HG03354 (cell line): Measurements from ENCODE around the gene TRPM4.
A peak's percentile ranks its signal among the peaks of the same experiment; 100 is the strongest.
"Not testable (repeated sequence)": the region's sequence is repeated elsewhere in the genome, so short reads cannot be mapped to it uniquely, and the experiment has no call there.

ENCODE experiments used
- ATAC-seq: cut with Tn5 transposase; IDR thresholded peaks from one replicate; pipeline ENCODE4 v1.9.1; 2021; ENCODE audit warnings: mild to moderate bottlenecking; ENCODE audit not compliant: unreplicated experiment, poor library complexity, severe bottlenecking

TRPM4 gene

DNA sequence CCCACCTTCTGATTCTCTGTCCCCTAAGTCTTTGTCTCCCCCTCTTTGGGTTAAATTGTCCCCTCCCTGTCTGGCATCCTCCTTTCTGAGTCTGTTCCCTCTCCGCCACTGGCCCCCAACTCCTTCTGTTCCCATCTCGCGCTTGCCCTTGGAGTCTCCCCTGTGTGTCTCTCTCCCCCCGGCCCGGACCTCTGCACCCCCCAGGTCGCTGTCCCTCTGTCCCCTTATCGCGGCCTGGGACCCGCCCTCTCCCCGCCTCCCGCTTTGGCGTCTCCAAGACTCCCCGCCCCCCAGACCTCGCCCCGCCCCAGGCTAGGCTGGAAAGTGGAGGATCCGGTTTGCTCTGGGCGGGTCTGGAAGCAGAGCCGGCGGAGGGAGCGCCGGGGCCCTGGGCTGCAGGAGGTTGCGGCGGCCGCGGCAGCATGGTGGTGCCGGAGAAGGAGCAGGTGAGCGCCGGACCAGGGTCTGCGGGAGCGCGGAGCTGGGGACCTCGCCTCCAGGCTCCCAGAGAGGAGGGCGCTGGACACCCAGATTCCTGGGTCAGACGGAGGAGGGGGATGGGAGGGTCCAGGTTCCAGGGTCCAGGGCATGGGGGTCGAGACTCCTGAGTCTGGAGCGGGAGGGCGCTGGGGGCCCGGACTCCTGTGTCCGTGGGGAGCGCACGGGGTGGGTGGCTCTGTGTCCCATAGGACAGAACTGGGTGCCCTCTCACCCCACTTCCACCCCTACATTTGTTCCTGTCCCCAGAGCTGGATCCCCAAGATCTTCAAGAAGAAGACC, at the start of gene TRPM4:
TSS of gene TRPM4 (plus strand) at position 348 of the 780 bp plus-strand sequence. CDS start at position 423, 75 bp downstream.
- ATAC-seq, result no peak

- ATAC-seq, result no peak
These were observed 48.5 kb upstream of the TRPM4 start for GRCh38 chr19:49109051-49109450.

DNA sequence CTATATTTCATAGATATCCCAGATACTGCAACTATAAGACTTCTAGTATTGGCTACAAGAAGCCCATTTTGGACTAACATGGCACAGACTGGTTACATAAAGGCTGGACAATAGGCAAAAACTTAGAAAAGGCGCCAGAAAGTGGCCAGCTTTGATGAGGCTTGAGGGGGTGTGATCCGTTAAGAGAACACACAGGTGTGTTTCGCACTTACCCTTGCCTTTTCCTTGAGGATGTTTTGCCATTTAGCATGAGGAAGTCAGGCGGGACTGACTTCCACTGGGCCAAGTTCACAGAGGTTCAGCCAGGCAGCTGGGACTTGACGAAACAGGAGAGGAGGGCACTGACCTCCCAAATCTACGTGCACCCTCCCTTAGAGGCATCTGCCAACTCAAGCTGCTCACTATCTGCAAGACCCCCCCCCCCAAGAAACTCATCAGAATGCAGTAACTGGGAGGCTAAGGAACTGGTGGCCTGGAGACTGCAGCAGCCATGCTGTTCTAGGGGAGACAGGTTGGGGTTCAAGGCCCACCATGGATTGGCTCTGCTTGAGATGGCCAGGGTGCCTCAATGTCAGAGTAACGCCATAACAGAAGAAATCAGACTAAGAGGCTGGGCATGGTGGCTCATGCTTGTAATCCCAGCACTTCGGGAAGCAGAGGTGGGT, 47.9 kb upstream of the TRPM4 start:
- no peak for ATAC-seq

DNA sequence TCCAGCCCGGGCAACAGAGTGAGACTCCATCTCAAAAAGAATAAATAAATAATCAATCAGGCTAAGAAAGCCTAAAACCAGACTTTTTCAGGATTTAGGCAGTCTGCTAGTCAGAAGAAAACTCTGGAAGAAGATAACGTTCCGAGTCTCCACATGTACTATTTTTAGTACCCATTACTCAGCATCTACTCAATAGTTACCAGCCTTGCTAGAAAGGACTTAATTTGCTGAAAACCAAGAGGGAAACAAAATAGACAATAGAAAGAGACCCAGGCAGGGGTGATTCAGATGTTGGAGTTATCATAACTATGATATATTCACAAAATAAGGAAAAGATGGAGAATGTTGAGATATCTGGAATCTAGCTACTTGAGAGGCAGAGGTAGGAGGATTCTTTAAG, 47.0 kb upstream of the TRPM4 start:
- ATAC-seq, result no peak

GRCh38 chr19:49111218-49111998, 46.2 kb upstream of the TRPM4 start:
- ATAC-seq, result no peak

GRCh38 chr19:49113762-49114629, 43.6 kb upstream of the TRPM4 start, which contains the start of gene LIN7B:
LIN7B (plus strand) TSS chr19:49114370; CDS start chr19:49114405, 35 bp downstream.
- peak; percentile 59 for ATAC-seq

DNA sequence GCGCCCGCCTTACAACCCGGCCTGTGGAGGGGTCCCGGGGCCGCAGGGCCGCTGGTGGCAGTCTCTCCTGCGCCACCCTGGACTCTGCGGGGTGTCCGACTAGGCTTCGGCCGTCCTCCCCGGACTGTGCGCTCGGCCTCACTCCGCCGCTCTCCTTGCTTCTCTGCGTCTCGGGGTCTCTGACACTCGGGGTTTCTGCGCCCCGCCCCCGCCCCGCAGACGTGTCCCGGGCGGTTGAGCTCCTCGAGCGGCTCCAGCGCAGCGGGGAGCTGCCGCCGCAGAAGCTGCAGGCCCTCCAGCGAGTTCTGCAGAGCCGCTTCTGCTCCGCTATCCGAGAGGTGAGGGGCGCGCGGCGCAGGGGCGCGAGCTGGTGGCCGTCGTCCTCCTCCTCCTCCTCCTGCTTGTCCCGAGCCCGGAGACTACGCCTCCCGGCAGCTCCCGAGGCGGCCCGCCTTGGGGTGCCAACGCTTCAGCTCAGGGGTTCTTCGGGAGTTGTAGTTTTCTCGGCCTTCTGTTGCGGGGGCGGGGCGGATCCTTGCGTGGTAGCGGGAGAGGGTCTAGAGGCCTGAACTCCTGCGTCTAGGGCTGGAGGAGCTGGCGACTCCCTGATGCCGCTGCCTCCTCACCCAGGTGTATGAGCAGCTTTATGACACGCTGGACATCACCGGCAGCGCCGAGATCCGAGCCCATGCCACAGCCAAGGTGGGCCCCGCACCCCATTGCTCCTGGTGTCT, 42.8 kb upstream of the TRPM4 start:
- peak; percentile 4 for ATAC-seq

- ATAC-seq, result no peak
These were observed 41.0 kb upstream of the TRPM4 start for GRCh38 chr19:49116544-49116943.

- no peak for ATAC-seq
These were observed 39.7 kb upstream of the TRPM4 start for GRCh38 chr19:49117677-49118564.

- peak; percentile 81 for ATAC-seq
These were observed 38.8 kb upstream of the TRPM4 start, which contains the start of gene C19orf73 for GRCh38 chr19:49118565-49119410. C19orf73 (minus strand) TSS chr19:49119143; CDS start chr19:49119022, 121 bp downstream.

DNA sequence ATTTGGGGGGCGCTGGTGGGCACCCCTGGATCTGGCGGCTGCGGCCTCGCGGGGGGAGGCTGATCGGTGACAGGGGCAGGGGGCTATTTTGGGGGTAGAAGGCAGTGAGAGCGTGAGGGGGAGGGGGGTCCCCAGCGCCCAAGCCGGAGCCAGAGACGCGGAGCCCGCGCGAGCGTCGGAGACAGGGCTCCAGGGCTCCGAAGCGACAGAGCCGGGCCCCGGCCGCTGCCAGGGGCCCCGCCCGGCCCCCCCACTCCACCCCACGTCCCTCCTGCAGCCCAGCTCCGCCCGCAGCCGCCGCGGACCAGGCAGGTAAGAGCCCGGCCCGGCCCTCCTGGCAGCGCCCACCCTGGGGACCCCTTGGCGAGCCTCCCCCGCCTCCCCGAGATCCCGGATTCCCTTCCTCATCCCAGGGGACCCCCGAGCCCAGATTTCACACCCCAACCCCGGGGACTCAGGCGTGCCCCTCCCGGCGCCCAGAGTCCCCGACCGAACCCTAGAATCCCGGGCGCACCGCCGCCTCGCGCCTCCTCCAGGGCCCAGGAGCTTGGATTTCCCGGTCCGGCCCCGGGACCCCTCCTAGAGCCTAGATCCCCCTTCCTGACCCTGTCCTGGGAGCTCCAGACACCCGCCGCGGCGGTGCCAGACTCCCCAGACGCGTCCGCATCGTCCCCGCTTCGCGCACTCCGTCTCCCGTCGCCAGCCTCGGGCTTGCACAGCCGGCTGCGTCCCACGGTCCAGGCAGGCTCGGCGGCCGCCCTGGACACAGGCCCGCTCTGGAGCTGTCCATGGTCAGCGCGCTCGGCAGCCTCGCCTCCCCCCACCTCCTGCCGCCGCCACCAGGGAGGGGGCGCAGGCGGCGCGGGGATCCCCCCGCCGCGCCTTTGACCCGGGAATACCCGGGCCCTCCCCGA, 37.9 kb upstream of the TRPM4 start, which contains the start of gene PPFIA3:
TSS of gene PPFIA3 (plus strand) at position 134 of the 914 bp plus-strand sequence. CDS start 8,330 bp downstream, outside the sequence.
- ATAC-seq, result no peak

- ATAC-seq, result no peak
These were observed 37.3 kb upstream of the TRPM4 start for GRCh38 chr19:49120325-49120683.

GRCh38 chr19:49120868-49121267, 36.7 kb upstream of the TRPM4 start:
- ATAC-seq, result no peak

GRCh38 chr19:49121841-49122240, 35.8 kb upstream of the TRPM4 start:
- ATAC-seq, result not testable (repeated sequence)

GRCh38 chr19:49123285-49123684, 34.3 kb upstream of the TRPM4 start:
- ATAC-seq, result not testable (repeated sequence)
